H1 (cell line): Measurements from ENCODE around the gene SIGLEC7. TPM values are rescaled to one million over a fixed set of nuclear protein-coding genes. Genes with fewer than 3 reads are reported as not detected.

Experiments used
- CTCF ChIA-PET: fragments of 300-600 bp; sonication (Branson Sonifier 250); formaldehyde crosslinking; loops from one replicate; lab custom pipeline; 2021; ENCODE audit not compliant: partially characterized antibody; lab: Charles Lee
- POLR2A ChIA-PET: fragments of 300-600 bp; sonication (Branson Sonifier 250); formaldehyde crosslinking; loops from one replicate; lab custom pipeline; 2021; ENCODE audit warnings: inconsistent platforms; ENCODE audit not compliant: partially characterized antibody; lab: Charles Lee
- DNase-seq, 2 experiments: peaks; one replicate each; pipeline versions ENCODE4 v3.0.0 to v3.0.0-alpha.2; 2010 to 2022; ENCODE audit warnings: low spot score in 2 of 2, low read depth in 1 of 2, mixed read lengths in 1 of 2
- FAIRE-seq: peaks from 2 replicates; lab custom pipeline; 2011; peaks lifted over from hg19 to GRCh38; lab: Jason Lieb, UNC
- H2AFZ ChIP-seq: 2 replicates; pipeline ENCODE4 v1.8.1; 2012; ENCODE audit warnings: low read length, inconsistent platforms
- H2AK5ac ChIP-seq: 2 replicates; pipeline ENCODE4 v1.6.1; 2013; ENCODE audit warnings: low read depth, low read length
- H2BK120ac ChIP-seq: replicated peaks from 2 replicates; pipeline ENCODE3; 2013; ENCODE audit warnings: low read depth, low read length, inconsistent platforms
- H2BK12ac ChIP-seq: 2 replicates; pipeline ENCODE4 v1.6.1; 2013; ENCODE audit warnings: low read depth, low read length
- H2BK15ac ChIP-seq: 2 replicates; pipeline ENCODE4 v1.6.1; 2013; ENCODE audit warnings: low read length
- H2BK20ac ChIP-seq: 2 replicates; pipeline ENCODE4 v1.6.1; 2013; ENCODE audit warnings: low read length
- H2BK5ac ChIP-seq: 2 replicates; pipeline ENCODE4 v1.6.1; 2013; ENCODE audit warnings: low read depth, low read length
- H3K14ac ChIP-seq: 2 replicates; pipeline ENCODE4 v1.6.1; 2013; ENCODE audit warnings: inconsistent platforms; ENCODE audit not compliant: insufficient read length
- H3K18ac ChIP-seq: 2 replicates; pipeline ENCODE4 v1.6.1; 2013; ENCODE audit warnings: low read length; ENCODE audit errors: extremely low read depth
- H3K23ac ChIP-seq: 2 replicates; pipeline ENCODE4 v1.6.1; 2013; ENCODE audit warnings: inconsistent platforms; ENCODE audit not compliant: insufficient read length
- H3K23me2 ChIP-seq: 2 replicates; pipeline ENCODE4 v1.6.1; 2013; ENCODE audit warnings: low read depth, low read length
- H3K27ac ChIP-seq: 2 replicates; pipeline ENCODE4 v1.6.1; 2011; ENCODE audit warnings: low read depth, low read length, inconsistent platforms
- H3K27me3 ChIP-seq, 4 experiments: replicated peaks in 1 of 4; 1 replicate in 1 of 4; 2 replicates in 3 of 4; pipeline versions ENCODE4 v1.6.1 to v1.8.1; 2011 to 2013; ENCODE audit warnings: low read length in 3 of 4, mild to moderate bottlenecking in 3 of 4, inconsistent platforms in 2 of 4, mixed read lengths in 2 of 4, moderate library complexity in 1 of 4; ENCODE audit not compliant: control insufficient read depth in 3 of 4, insufficient read depth in 3 of 4; ENCODE audit errors: extremely low read depth in 1 of 4
- H3K36me3 ChIP-seq, 4 experiments: 2 replicates each; pipeline versions ENCODE4 v1.6.1 to v1.8.1; 2011 to 2013; ENCODE audit warnings: mild to moderate bottlenecking in 4 of 4, low read length in 3 of 4, moderate library complexity in 2 of 4, control low read depth in 1 of 4, inconsistent platforms in 1 of 4; ENCODE audit not compliant: insufficient read depth in 4 of 4, control insufficient read depth in 2 of 4
- H3K4ac ChIP-seq: replicated peaks from 2 replicates; pipeline ENCODE3; 2013; ENCODE audit warnings: low read length, low read depth, mixed read lengths, inconsistent platforms; ENCODE audit not compliant: insufficient read length
- H3K4me1 ChIP-seq, 4 experiments: replicated peaks in 1 of 4; 1 replicate in 1 of 4; 2 replicates in 3 of 4; pipeline versions ENCODE4 v1.6.1 to v1.8.1; 2011 to 2013; ENCODE audit warnings: low read length in 3 of 4, inconsistent platforms in 2 of 4, mixed read lengths in 1 of 4; ENCODE audit not compliant: insufficient read depth in 4 of 4, control insufficient read depth in 3 of 4
- H3K4me2 ChIP-seq, 2 experiments: 2 replicates each; pipeline versions ENCODE4 v1.6.1 to v1.8.1; 2011 to 2013; ENCODE audit warnings: low read depth in 2 of 2, low read length in 2 of 2, control low read depth in 1 of 2, inconsistent platforms in 1 of 2, mild to moderate bottlenecking in 1 of 2; ENCODE audit not compliant: insufficient read depth in 1 of 2
- H3K4me3 ChIP-seq, 4 experiments: fragments of 200-600, 300-600 bp in 1 of 4; sonication (generic), shearing (Covaris generic), sonication (Bioruptor Twin) in 1 of 4; 2 replicates each; pipeline versions ENCODE4 v1.5.1 to v1.8.1; 2011 to 2016; ENCODE audit warnings: low read length in 4 of 4, low read depth in 3 of 4, control low read depth in 2 of 4, inconsistent platforms in 2 of 4, mild to moderate bottlenecking in 2 of 4, mixed read lengths in 1 of 4, moderate library complexity in 1 of 4; ENCODE audit not compliant: insufficient read depth in 2 of 4; ENCODE audit errors: extremely low read depth in 1 of 4
- H3K56ac ChIP-seq: replicated peaks from 2 replicates; pipeline ENCODE3; 2013; ENCODE audit warnings: low read depth, mild to moderate bottlenecking, mixed read lengths, low read length, inconsistent platforms; ENCODE audit not compliant: insufficient read length
- H3K79me1 ChIP-seq: 2 replicates; pipeline ENCODE4 v1.6.1; 2013; ENCODE audit warnings: low read depth, low read length, control low read depth
- H3K79me2 ChIP-seq, 2 experiments: 2 replicates each; pipeline versions ENCODE4 v1.6.1 to v1.8.1; 2012 to 2013; ENCODE audit warnings: low read length in 2 of 2, mild to moderate bottlenecking in 2 of 2, inconsistent platforms in 1 of 2; ENCODE audit not compliant: insufficient read depth in 2 of 2, control insufficient read depth in 1 of 2
- H3K9ac ChIP-seq, 4 experiments: replicated peaks in 1 of 4; 1 replicate in 1 of 4; 2 replicates in 3 of 4; pipeline versions ENCODE4 v1.6.1 to v1.8.1; 2011 to 2013; ENCODE audit warnings: low read depth in 3 of 4, low read length in 3 of 4, control low read depth in 2 of 4, mild to moderate bottlenecking in 2 of 4, moderate library complexity in 2 of 4, inconsistent platforms in 1 of 4; ENCODE audit errors: extremely low read depth in 1 of 4
- H3K9me3 ChIP-seq, 2 experiments: 2 replicates each; pipeline versions ENCODE4 v1.6.1 to v1.8.1; 2012 to 2013; ENCODE audit warnings: mild to moderate bottlenecking in 2 of 2, moderate library complexity in 2 of 2, control low read depth in 1 of 2, inconsistent platforms in 1 of 2, low read depth in 1 of 2, low read length in 1 of 2, mixed read lengths in 1 of 2; ENCODE audit not compliant: insufficient read depth in 2 of 2
- H4K20me1 ChIP-seq, 2 experiments: replicated peaks in 1 of 2; 2 replicates each; pipeline versions ENCODE3 to v1.8.1; 2011 to 2013; ENCODE audit warnings: inconsistent platforms in 2 of 2, low read length in 2 of 2, mild to moderate bottlenecking in 1 of 2; ENCODE audit not compliant: insufficient read depth in 2 of 2, control insufficient read depth in 1 of 2
- H4K5ac ChIP-seq: 2 replicates; pipeline ENCODE4 v1.6.1; 2013; ENCODE audit warnings: low read length, low read depth, mixed read lengths, inconsistent platforms; ENCODE audit not compliant: insufficient read length
- H4K8ac ChIP-seq: 2 replicates; pipeline ENCODE4 v1.8.0; 2013; ENCODE audit warnings: mild to moderate bottlenecking, moderate library complexity, low read length, inconsistent platforms; ENCODE audit not compliant: insufficient read depth; ENCODE audit errors: extremely low read depth
- H4K91ac ChIP-seq: replicated peaks from 2 replicates; pipeline ENCODE3; 2013; ENCODE audit warnings: low read length, mixed read lengths, inconsistent platforms; ENCODE audit not compliant: insufficient read length
- ATF2 ChIP-seq: IDR thresholded peaks from 2 replicates; pipeline ENCODE4 v1.6.1; 2012; ENCODE audit warnings: low read length, inconsistent platforms
- NANOG ChIP-seq: IDR thresholded peaks from 2 replicates; pipeline ENCODE4 v1.6.1; 2011; ENCODE audit warnings: low read length, low read depth, mild to moderate bottlenecking, inconsistent platforms; ENCODE audit not compliant: insufficient read depth, poor library complexity, severe bottlenecking
- POLR2AphosphoS5 ChIP-seq: IDR thresholded peaks from 2 replicates; pipeline ENCODE4 v1.6.1; 2011; ENCODE audit warnings: low read depth, low read length
- RAD21 ChIP-seq, 2 experiments: IDR thresholded peaks in 1 of 2; conservative IDR thresholded peaks in 1 of 2; 2 replicates each; pipeline ENCODE4 v1.6.1; 2011; ENCODE audit warnings: low read depth in 2 of 2, low read length in 2 of 2, improper control_type of control experiment in 1 of 2, inconsistent platforms in 1 of 2, mild to moderate bottlenecking in 1 of 2, moderate library complexity in 1 of 2
- RBBP5 ChIP-seq: IDR thresholded peaks from 2 replicates; pipeline ENCODE4 v1.7.1; 2012; ENCODE audit warnings: low read depth, mild to moderate bottlenecking, inconsistent platforms, low read length, moderate library complexity, borderline replicate concordance
- SP2 ChIP-seq: IDR thresholded peaks from 2 replicates; pipeline ENCODE4 v1.6.1; 2012; ENCODE audit warnings: mild to moderate bottlenecking, low read length, inconsistent platforms
- WGBS, 2 experiments: shearing (Covaris generic) in 1 of 2; methylation state at CpG; one replicate each; pipeline versions ENCODE4 v1.1.6 to v1.1.7; 2013 to 2015; ENCODE audit warnings: low lambda C conversion rate in 2 of 2, mixed read lengths in 2 of 2, inconsistent platforms in 1 of 2, low coverage in 1 of 2, missing lambda C conversion rate in 1 of 2; ENCODE audit not compliant: insufficient replicate concordance in 2 of 2, insufficient coverage in 1 of 2, insufficient read length in 1 of 2; ENCODE audit errors: extremely low coverage in 1 of 2, missing lambda C conversion rate in 1 of 2; 5-methylcytosine and 5-hydroxymethylcytosine counted together
- polyA plus RNA-seq, 7 experiments: library from polyadenylated mRNA; depleted of rRNA in 3 of 7; stranded (reverse) in 5 of 7; unstranded in 2 of 7; fragments of >200 nt in 5 of 7; fragments of 200-250 nt in 2 of 7; gene quantifications; 1 replicate in 5 of 7; 2 replicates in 1 of 7; 4 replicates in 1 of 7; pipeline versions ENCODE4 v1.2.1 to v1.2.3, GENCODE V29; 2011 to 2013; ENCODE audit warnings: missing spikeins in 2 of 7, mixed read lengths in 2 of 7
- total RNA-seq: library from RNA; stranded (reverse); fragmentation: NEBNext Ultra II Directional; extraction: Animal tissue kit (Norgen Biotek cat#: 25700); gene quantifications from 2 replicates; pipeline ENCODE4 v1.2.1, GENCODE V29; 2021

The SIGLEC7 gene
- total and polyA plus RNA-seq, 2 of the 8 experiments (the other 6 are each of a cell fraction or from before 2014, with no cell fraction given), result not detected

- no peak overlapping the region for H3K4ac ChIP-seq
- TF ChIP-seq NANOG (no peak), RAD21 (IDR thresholded peaks at IDR 0.05 in 1 of 2, conservative IDR thresholded peaks at IDR 0.05 in 1 of 2; ENCODE audit: low read depth in 2 of 2, low read length in 2 of 2) (no peak), POLR2AphosphoS5 (no peak), ATF2 (no peak), RBBP5 (no peak), SP2 (no peak)
- no peak overlapping the region for H3K4me2 ChIP-seq
- no peak overlapping the region for H3K23ac ChIP-seq
- FAIRE-seq (no peak), DNase-seq (no peak)
- no peak overlapping the region for H2BK15ac ChIP-seq
- H2AFZ ChIP-seq, result no peak overlapping the region
- H3K36me3 ChIP-seq, result peaks cover 0 to 7% (median 1%) of the 10 kb centered on the region in 4 experiments; a peak in 4 of 8 replicates
- H3K27me3 ChIP-seq, result no peaks in the 10 kb centered on the region; a peak in 1 of 7 replicates
- no peak overlapping the region for H3K27ac ChIP-seq
- 78% methylated on average over 3 of the region's 3 CpGs; no CpG with 5 or more reads in 1 of the 2 experiments for WGBS, 2 experiments
- no peaks in the 10 kb centered on the region for H3K79me2 ChIP-seq
- H2BK120ac ChIP-seq, result no peak overlapping the region
- peaks cover 2 to 3% of the 10 kb centered on the region in 2 experiments for H4K20me1 ChIP-seq
- no peak overlapping the region for H4K91ac ChIP-seq
- H2AK5ac ChIP-seq, result no peak overlapping the region
- no peak overlapping the region for H3K14ac ChIP-seq
- no peak overlapping the region for H4K8ac ChIP-seq
- no peak overlapping the region for H2BK5ac ChIP-seq
- H3K4me1 ChIP-seq, result peaks cover 0 to 3% (median under 1%) of the 10 kb centered on the region in 4 experiments; a peak in 1 of 7 replicates
- peaks cover 3% of the 10 kb centered on the region for H3K79me1 ChIP-seq
- no peak overlapping the region for H3K9ac ChIP-seq
- no peak overlapping the region for H4K5ac ChIP-seq
- no peak overlapping the region for H2BK20ac ChIP-seq
- no peak overlapping the region for H3K4me3 ChIP-seq
- ChIA-PET POLR2A (interaction anchor here (1.1 kb wide), 1 partner anchor 178 kb away, joined by 3 read pairs; no protein-coding TSS in a partner anchor), CTCF (interaction anchor here (0.6 to 1.7 kb wide), 6 partner anchors 13 to 178 kb away, joined by 3 to 6 read pairs (median 4); no protein-coding TSS in a partner anchor)
- H3K56ac ChIP-seq, result no peak overlapping the region
- H2BK12ac ChIP-seq, result no peak overlapping the region
- H3K9me3 ChIP-seq, result no peaks in the 10 kb centered on the region
- H3K23me2 ChIP-seq, result no peaks in the 10 kb centered on the region
- H3K18ac ChIP-seq, result no peak overlapping the region
These were observed 41.5 kb upstream of the SIGLEC7 start for GRCh38 chr19:51100601-51101000.
